GM23338 (cell line): ENCODE data around the gene ANP32A. TPM values are rescaled to one million over a fixed set of nuclear protein-coding genes. Genes with fewer than 3 reads are reported as not detected.

Source experiments
- CREB1 ChIP-seq: fragments of 250-450 bp; sonication (Bioruptor Pico); IDR thresholded peaks from 2 replicates; pipeline ENCODE4 v1.5.0; 2020; ENCODE audit warnings: low read depth, mild to moderate bottlenecking, moderate library complexity
- CTCF ChIP-seq, 2 experiments: fragments of 200-600 bp in 1 of 2; sonication (generic) in 1 of 2; conservative IDR thresholded peaks; 2 replicates each; pipeline versions ENCODE4 v1.5.1 to v1.6.1; 2016 to 2017; ENCODE audit warnings: antibody characterized with exemption in 2 of 2, low read depth in 2 of 2, mild to moderate bottlenecking in 2 of 2, moderate library complexity in 1 of 2
- JUNB ChIP-seq: IDR thresholded peaks from one replicate; pipeline ENCODE4 v1.6.1; 2016; ENCODE audit warnings: antibody characterized with exemption; ENCODE audit not compliant: unreplicated experiment
- NANOG ChIP-seq: IDR thresholded peaks from 2 replicates; pipeline ENCODE4 v1.6.1; 2016; ENCODE audit warnings: antibody characterized with exemption, borderline replicate concordance
- STAT1 ChIP-seq: IDR thresholded peaks from one replicate; pipeline ENCODE4 v1.6.1; 2016; ENCODE audit warnings: antibody characterized with exemption; ENCODE audit not compliant: unreplicated experiment
- polyA plus RNA-seq: library from polyadenylated mRNA; unstranded; fragments of >200 nt; fragmentation: Nextera tagmentation; extraction: Ambion mirVana; gene quantifications from 2 replicates; pipeline ENCODE4 v1.2.1, GENCODE V29; 2016
- total RNA-seq: library from RNA; depleted of rRNA; stranded (reverse); fragments of >200 nt; shearing (Covaris generic); gene quantifications from 2 replicates; pipeline ENCODE4 v1.2.3, GENCODE V29; 2014
- TF ChIP-seq, protein P1 (sequence below): fragments of 250-450 bp; sonication (Bioruptor Pico); IDR thresholded peaks from 2 replicates; pipeline ENCODE4 v1.5.0; 2020; ENCODE audit warnings: mild to moderate bottlenecking, moderate library complexity

The ANP32A gene
- total and polyA plus RNA-seq, 2 experiments from 2014 or later, result 204 to 304 TPM

GRCh38 chr15:68782589-68783161 is 38.0 kb downstream of the ANP32A start (continued):
- TF ChIP-seq, protein P1, sequence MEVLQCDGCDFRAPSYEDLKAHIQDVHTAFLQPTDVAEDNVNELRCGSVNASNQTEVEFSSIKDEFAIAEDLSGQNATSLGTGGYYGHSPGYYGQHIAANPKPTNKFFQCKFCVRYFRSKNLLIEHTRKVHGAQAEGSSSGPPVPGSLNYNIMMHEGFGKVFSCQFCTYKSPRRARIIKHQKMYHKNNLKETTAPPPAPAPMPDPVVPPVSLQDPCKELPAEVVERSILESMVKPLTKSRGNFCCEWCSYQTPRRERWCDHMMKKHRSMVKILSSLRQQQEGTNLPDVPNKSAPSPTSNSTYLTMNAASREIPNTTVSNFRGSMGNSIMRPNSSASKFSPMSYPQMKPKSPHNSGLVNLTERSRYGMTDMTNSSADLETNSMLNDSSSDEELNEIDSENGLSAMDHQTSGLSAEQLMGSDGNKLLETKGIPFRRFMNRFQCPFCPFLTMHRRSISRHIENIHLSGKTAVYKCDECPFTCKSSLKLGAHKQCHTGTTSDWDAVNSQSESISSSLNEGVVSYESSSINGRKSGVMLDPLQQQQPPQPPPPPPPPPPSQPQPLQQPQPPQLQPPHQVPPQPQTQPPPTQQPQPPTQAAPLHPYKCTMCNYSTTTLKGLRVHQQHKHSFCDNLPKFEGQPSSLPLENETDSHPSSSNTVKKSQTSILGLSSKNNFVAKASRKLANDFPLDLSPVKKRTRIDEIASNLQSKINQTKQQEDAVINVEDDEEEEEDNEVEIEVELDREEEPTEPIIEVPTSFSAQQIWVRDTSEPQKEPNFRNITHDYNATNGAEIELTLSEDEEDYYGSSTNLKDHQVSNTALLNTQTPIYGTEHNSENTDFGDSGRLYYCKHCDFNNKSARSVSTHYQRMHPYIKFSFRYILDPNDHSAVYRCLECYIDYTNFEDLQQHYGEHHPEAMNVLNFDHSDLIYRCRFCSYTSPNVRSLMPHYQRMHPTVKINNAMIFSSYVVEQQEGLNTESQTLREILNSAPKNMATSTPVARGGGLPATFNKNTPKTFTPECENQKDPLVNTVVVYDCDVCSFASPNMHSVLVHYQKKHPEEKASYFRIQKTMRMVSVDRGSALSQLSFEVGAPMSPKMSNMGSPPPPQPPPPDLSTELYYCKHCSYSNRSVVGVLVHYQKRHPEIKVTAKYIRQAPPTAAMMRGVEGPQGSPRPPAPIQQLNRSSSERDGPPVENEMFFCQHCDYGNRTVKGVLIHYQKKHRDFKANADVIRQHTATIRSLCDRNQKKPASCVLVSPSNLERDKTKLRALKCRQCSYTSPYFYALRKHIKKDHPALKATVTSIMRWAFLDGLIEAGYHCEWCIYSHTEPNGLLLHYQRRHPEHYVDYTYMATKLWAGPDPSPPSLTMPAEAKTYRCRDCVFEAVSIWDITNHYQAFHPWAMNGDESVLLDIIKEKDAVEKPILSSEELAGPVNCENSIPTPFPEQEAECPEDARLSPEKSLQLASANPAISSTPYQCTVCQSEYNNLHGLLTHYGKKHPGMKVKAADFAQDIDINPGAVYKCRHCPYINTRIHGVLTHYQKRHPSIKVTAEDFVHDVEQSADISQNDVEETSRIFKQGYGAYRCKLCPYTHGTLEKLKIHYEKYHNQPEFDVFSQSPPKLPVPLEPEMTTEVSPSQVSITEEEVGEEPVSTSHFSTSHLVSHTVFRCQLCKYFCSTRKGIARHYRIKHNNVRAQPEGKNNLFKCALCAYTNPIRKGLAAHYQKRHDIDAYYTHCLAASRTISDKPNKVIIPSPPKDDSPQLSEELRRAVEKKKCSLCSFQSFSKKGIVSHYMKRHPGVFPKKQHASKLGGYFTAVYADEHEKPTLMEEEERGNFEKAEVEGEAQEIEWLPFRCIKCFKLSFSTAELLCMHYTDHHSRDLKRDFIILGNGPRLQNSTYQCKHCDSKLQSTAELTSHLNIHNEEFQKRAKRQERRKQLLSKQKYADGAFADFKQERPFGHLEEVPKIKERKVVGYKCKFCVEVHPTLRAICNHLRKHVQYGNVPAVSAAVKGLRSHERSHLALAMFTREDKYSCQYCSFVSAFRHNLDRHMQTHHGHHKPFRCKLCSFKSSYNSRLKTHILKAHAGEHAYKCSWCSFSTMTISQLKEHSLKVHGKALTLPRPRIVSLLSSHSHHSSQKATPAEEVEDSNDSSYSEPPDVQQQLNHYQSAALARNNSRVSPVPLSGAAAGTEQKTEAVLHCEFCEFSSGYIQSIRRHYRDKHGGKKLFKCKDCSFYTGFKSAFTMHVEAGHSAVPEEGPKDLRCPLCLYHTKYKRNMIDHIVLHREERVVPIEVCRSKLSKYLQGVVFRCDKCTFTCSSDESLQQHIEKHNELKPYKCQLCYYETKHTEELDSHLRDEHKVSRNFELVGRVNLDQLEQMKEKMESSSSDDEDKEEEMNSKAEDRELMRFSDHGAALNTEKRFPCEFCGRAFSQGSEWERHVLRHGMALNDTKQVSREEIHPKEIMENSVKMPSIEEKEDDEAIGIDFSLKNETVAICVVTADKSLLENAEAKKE, result no peak
- TF ChIP-seq STAT1 (no peak), CREB1 (CRISPR knock-in tag) (no peak), CTCF (conservative IDR thresholded peaks at IDR 0.05; ENCODE audit: low read depth in 2 of 2) (no peak), JUNB (no peak), NANOG (no peak)
